Activated T-cell treated with anti-CD3 and anti-CD28 coated beads, Interleukin-2, amount 50 U/mL, for 48 hours (primary cell): ENCODE measurements around the gene SLC27A2.

Experiments
- DNase-seq, 2 experiments: peaks; one replicate each; pipeline ENCODE4 v3.0.0-alpha.2; 2020

The SLC27A2 gene

DNA sequence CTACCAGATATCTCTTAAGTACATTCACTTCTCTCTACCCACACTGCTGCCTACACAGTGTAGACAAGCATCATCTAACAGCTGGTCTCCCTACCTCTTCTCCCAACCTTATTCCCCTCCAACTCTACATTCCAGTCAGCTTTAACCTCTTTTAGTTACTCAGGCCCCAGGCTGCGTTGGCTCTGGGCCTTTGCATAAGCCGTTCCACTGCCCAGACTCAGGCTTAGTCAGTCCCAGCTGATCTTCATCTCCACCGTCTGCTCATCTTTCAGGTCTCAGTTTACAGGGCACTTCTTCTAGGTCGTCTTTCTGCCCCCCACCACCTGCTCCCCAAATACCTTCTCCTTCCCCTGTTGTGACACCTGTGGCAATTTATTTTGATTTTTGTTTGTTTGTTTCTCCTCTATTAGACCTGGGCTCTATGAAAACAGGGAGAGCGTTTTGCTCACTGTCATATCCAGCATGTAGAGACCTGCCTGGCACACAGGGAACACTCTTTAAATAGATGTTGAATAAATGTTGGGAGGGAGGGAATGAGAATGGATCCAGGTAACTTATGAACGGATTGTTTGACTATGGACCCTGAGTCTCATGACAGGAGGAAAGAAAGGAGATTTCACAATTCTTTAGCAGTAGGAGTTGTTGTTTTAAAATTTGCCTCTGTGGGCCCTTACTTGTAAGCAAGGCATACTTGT lies 11.1 kb downstream of the SLC27A2 start:
- DNase-seq: no peak

DNA sequence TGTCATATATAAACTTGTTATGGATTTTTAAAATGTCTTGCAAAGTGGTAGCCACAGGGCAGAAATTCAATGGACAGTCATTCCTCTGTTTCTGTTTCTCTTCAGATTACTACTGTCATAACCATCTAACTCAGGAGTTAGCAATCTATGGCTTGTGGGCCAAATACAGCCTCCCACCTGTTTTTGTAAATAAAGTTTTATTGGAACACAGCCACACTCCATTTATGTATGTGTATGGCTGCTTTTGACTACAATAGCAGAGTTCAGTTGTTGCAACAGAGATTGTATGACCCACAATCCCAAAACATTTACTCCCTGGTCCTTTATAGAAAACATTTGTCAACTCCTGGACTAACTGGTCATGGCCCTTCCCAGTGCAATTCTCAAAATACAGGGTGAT lies 20.0 kb downstream of the SLC27A2 start:
- DNase-seq: no peak

DNA sequence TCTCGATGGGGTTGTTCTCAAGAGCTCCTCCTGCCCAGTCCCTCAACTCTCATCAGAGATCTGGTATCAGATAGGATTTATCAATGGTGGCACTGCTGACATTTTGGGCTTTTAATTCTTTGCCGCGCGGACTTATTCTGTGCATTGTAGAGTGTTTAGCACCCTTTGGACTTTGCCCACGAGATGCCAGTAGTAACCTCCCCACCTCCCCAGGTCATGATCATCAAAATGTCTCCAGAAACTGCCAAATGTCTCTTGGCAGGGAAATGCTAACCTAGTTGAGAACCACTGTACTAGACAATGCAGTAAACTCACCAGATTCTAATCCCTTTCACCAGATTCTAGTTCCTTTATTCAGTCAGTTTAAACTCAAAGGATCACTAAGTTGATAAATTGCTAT lies 24.0 kb downstream of the SLC27A2 start:
- DNase-seq: no peak

DNA sequence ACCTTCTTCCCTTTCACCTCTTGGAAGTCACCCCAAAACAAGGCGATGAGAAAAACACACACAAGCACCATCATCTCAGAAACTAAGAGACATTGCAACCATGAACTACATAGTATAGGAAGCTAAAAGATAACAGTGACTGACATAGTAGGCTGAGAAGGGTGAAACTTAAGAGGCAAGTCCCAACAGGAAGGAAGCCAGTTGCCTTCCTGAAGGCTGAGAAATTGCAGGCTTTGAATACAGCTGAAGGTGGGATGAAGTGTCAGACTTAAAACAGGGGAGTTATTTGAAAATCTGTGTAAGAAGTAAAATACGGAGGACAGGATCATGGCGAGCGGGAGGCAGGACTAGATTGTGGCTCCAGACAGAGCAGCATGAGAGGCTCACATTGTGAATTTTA lies 27.8 kb downstream of the SLC27A2 start:
- DNase-seq: no peak

DNA sequence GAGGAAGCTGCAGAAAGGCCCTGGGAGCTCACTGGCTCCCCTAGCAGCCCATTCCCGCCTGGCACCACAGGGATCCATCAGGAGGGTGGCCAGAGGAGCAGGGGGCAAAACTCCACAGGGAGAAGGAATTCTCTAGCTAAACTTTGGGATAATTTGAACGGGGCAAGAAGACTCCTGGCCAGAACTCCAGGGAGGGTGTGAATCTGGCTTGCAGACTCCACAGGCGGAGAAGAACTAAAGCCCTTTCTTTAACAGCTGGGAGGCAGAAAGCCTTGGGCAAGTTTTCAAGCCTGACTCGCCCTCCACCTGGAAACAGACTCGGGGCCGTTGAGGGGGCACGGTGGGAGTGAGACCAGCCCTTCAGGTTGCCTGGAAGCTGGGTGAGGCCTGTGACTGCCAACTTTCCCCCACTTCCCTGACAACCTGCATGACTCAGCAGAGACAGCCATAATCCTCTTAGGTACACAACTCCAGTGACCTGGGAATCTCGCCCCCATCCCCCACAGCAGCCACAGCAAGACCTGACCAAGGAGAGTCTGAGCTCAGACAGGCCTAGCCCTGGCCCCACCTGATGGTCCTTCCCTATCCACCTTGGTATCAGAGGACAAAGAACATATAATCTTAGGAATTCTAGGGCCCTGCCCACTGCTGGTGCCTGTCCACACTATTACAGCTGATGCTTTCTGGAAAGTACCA lies 28.6 kb downstream of the SLC27A2 start:
- no peak for DNase-seq

DNA sequence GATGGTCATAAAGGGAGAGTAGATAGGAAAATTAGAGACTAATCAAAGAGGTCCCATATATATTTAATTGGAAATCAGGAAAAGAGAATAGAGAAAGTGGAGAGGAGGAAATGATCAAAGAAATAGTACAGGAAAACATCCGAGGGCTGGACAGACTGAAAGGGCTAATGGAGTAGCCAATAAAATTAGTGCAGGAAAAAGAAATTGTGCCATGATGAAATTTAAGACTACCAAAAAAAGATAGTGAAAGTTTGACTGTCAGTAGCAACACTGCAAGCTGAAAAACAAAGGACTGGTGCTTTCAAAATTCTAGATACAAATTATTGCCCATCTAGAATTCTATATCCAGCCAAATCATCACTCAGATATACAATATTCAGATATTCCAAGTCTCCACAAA lies 36.3 kb downstream of the SLC27A2 start:
- no peak for DNase-seq

DNA sequence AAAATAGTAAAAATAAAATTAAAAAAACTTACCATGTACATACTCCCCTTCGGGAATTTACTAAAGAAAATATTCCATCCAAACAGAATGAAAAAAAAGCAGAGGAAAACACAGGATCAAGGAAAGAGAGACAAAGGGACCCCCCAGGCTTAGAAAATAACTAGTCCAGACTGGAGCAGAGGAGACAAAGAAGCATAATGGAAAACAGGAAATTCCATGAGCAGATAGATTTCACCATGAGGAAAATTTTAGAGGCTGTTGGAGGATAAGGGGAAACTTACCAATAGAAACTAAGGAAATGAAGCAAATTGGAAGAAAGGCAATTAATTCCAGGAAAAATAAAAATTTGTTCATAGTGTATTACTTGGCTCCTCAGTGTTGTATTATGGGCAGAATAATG lies 36.7 kb downstream of the SLC27A2 start:
- no peak for DNase-seq

DNA sequence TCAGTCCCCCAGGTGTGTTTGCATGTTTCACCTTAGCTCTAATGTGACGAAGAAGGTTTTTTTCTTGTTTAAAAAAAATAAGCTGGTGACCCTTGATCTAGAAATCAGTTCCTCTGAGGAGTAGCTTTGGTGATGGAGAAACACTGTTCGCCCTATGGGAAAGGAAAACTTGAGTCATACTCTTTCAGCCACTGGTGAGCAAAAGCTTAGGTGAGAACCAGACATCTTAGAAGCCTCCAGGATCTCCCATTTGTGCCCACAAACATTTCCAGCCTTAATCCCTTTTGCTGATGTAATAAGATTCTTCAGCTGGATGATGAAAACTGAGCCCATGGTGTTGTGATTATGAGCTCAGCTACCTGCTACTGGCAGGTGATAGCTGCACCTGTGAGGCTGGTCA lies 37.8 kb downstream of the SLC27A2 start:
- DNase-seq: no peak

DNA sequence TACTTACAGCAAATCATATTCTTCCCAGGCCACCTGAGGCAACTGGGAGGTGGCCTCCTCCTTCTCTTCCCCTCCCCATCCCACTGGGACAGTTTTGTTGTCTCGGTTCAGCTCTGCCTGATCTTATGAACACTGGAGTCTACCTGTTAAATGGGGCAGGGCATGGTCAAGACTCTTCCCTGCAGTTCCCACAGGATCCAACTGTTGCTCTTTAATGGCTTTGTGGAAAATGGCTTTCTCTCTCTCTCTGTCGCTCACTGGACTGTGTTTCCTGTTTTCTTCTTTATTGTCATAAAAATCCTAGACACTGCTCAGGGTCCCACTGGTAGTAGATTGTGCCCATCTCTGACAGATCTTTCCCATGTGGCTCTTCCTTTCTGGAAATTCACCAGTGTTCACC lies 40.2 kb downstream of the SLC27A2 start:
- no peak for DNase-seq

DNA sequence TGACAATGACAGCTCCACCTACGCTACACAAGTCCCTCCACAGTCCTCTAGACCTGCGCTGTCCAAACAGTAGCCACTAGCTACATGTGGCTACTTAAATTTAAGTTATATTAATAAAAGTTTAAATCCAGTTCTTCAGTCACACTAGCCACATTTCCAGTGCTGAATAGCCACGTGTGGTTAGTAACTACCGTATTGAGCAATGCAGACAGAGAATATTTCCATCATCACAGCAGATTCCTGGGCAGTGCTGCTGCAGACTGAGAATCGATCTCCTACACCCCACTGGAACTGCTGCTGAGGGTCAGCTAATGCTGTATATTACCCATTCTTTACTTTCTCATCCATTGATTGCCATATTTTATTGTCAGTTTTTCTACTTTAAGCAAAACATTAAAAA lies 42.6 kb downstream of the SLC27A2 start:
- no peak for DNase-seq

DNA sequence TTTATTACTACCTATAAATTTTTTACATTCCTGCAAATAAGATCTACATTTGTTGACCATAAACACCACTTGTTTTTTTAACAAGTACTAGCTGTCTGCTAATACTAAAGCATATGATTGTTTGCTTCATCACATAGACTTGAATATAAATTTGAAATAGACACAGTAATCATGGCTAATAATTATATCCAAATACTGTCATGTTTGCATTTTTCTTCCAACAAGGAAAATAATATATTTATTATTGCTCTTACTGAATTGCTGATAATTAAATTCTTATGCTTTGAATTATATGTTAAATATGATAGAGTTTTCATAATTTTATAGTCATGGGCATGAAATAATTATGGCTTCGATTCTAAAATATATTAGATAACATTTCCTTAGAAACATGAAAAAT lies 43.1 kb downstream of the SLC27A2 start:
- DNase-seq: no peak

DNA sequence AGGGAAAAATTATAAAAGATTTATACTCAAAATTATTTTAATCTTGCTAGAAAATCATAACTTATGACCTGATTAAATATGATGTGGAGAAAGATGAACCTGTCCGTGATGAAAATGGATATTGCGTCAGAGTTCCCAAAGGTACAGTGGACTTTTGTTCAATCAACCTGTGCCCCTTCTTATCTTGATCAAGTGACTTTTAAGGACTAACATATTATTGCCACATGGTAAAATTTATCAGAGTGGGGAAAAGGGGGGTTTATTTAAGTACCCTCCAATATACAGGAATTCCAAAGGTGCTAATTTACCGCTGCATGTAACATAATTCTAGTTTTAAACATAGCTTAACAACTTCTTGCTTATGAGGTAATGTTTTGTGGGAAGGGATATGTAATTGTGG lies 43.9 kb downstream of the SLC27A2 start:
- no peak for DNase-seq

DNA sequence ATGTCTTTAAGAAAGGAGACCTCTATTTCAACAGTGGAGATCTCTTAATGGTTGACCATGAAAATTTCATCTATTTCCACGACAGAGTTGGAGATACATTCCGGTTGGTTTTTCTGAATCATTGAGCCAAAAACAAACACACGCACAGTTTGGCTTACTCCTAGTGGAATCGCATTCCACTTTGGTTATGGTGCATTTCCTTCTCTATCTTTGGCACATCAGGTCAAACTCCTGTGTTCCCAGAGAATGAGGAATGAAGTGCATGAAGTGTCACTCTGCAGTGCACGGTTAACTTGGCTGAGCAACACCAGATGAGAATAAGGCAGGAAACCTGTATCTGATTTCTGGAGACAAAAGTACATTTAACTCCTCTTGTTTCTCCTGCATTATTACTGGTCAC lies 45.1 kb downstream of the SLC27A2 start:
- no peak for DNase-seq

DNA sequence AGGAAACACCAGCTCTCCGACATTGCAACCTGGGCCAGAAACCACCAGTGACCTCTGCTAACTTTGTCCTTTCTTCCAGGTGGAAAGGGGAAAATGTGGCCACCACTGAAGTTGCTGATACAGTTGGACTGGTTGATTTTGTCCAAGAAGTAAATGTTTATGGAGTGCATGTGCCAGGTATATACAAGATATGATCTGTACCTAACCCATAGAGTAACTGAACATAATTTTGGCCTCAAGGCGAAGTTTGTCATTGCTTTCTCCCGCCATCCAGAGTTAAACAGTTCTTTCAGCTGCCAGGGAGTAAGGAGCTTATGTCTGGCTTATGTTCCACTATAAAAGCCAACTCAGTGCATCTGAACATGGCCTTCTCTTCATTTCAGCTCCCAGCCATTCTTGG lies 46.9 kb downstream of the SLC27A2 start:
- no peak for DNase-seq

DNA sequence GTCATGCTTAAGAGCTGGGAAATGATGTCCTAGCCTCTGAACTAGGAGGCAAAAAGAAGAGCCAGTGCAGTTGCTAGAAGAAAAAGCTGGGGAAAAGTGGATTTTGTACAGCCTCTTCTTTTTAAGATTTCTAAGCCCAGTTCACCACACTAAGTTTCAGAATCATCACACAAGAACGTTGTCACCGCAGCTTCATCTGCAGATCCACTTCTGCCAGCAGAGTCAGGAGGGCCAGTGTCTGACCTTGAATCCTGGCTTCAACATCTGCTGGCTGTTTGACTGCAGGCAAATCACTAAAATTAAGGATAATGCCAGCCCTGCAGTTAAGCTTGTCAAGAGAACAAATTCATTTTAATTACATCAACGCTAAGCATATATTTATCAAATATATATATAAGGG lies 47.3 kb downstream of the SLC27A2 start:
- no peak for DNase-seq

DNA sequence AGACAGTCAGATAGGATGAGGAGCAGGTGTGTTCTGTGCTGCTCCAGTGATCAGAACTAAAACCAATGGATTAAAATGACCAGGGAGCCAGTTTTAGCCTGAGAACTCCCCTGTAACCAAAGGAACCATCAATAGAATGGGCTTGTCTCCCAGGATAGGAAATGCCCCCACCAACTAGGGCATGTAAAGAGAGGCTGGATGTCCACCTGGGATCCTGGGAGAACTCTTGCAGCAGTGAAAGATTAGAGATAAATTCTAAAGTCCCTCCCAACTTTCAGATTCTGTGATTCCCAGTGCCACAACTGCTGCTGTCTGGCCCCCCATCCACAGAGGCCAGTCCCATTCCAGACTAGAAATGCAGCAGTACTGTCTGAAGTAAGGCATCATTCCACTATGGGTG lies 49.8 kb downstream of the SLC27A2 start:
- no peak for DNase-seq

DNA sequence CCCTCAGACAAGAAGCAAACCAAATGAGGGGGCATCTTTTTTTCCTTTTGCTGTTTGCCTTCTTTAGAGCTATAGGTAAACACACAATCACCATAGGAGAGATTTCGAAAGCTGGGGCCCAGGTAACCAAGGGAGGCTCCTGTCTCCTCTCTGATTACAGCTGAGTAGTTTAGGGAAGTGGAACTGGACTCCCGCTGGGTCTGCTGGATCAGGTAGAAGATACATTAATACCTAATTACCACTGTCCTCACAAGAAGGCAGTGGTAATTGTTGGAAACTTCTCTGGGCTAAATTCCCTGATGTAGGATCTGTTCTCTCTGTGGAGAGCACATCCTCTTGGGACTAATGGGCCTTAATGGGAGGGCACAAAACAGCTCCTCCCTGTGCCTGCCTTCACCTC lies 50.8 kb downstream of the SLC27A2 start:
- DNase-seq: no peak

DNA sequence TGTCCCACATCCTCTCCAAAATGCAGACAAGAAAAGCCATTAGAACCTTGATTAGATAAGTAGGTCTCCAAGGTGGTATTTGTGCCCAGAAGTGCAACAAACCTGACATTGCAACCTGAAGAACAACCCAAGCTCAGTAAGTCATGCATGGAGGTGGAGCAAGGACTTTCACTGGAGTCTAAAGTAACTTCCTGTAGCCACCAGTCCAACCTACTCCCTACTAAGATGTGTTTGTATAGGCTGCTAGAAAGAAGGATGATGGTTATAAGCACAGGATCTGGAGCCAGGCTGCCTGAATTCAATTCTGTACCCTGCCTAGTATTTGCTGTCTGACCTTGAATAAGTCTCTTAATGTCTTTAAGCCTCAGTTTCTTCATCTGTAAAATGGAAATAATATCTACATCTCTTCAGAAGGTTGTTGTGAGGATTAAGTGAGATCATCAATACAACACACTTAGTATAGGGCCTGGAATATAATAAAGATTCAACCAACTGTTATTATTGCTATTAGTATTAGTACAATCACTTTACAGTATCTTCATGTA lies 51.3 kb downstream of the SLC27A2 start:
- no peak for DNase-seq

DNA sequence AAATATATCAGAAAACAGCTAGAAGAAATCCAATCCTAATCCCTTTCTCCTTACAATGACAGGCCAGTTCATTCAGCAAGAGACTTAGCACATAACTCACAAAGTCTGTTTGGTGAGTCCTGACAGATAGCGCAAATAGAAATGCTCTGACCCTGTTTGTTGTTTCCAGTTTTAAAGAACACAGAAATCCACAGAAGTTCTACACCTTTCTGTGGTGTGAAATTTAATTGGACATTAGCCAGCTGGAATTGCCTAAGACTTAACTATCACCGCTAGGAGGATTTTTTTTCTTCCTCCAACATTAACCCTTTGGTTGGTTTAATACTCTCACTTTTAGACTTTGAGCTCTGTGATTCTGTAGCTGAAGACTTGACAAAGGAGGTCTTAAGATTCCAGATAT lies 52.8 kb downstream of the SLC27A2 start:
- DNase-seq: no peak

DNA sequence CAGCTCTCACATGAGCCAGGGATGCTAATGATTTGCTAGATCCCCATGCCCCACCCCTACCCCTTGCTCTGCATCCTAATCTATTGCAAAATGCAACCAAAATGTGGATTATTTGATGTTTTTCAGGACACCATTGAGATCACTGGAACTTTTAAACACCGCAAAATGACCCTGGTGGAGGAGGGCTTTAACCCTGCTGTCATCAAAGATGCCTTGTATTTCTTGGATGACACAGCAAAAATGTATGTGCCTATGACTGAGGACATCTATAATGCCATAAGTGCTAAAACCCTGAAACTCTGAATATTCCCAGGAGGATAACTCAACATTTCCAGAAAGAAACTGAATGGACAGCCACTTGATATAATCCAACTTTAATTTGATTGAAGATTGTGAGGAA lies 53.8 kb downstream of the SLC27A2 start:
- no peak for DNase-seq

DNA sequence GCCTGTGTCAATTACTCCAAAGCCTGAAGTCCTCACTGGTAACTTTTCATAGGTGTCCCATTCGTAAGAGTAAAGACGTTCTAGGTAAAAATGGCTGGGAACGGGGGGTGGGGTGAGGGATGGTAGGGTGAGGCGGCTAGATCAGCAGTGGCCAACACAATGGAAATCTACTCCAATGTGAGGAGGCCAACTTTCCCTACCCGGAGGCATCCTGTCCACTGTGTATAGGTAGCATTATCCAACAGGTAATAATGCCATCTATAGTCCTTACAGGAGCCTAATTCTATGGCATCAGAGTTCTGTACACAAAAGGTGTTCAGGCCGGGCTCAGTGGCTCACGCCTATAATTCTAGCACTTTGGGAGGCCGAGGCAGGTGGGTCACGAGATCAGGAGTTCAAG lies 54.4 kb downstream of the SLC27A2 start:
- DNase-seq: no peak

DNA sequence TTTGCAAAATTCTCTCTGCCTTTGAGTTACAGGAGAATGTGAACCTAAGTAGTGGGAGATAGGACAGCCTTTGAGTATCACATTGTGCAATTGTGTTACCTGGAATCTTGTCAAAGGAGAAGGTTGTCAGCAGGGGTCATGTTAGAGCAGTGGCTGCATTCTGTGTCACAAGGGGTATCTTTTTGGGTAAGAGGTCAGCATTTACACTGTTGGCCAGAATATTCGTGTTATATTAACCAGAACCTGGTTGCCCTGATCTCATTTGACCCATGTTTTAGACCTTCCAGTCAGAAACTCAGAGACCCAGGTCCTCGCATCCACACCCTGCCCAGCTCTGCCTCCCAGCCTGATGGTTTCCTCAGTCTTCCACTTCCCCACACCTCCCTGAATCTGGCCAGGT lies 56.3 kb downstream of the SLC27A2 start:
- DNase-seq: no peak

DNA sequence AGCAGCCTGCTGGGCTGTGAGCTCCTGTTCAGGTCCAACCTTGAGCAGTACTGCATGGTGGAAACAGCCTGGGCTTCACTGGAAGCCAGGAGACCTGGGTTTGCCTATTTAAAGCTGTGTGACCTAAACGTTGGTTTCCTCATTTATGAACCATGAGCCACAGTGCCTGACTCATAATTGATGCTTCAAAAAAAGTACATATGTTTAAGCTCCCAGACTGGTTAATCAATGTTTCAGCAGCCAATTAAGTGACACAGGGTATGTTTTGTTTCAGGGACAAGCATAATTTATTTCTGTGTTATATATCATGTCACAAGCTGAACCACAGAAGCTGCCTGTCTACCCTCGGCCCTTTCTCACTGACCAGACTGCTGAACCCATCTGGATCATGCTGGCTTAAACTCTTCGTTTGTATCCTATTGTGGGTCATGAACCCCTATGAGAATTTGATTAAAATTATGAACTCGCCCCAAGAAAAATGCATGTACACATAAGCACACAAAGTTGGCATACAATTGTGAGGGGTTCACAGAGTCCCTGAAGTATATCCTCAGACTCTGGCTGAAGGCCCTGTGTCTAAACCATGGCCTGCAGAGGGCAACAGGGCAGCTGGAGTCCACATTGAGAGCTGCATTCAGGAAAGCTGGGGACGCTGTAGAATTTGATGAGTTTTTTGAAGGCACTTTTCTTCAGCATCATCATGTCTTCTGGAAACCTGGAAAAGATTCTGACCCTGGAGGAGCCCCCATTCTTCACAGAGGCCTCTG lies 59.9 kb downstream of the SLC27A2 start:
- DNase-seq: no peak

DNA sequence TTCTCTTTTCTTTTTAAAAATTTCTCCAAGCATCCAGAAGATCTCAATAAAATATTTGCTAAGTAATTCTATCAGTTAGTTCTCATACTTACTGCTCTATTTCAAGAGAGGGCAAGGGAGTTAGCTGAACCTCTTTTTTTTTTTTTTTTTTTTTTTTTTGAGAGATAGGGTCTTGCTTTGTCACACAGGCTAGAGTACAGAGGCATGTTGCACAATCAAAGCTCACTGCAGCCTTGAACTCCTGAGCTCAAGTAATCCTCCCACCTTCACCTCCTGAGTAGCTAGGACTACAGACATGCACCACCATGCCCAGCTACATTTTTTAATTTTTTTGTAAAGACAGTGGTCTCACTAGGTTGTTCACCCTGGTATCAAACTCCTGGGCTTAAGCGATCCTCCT lies 62.2 kb downstream of the SLC27A2 start:
- DNase-seq: no peak
